ENCODE measurements around the gene ZFHX3.

ZFHX3 gene

GRCh38 chr16:72974142-72974769 lies 73.7 kb downstream of the ZFHX3 start:
- no peak for DNase-seq (ENCODE audit: low read depth)

- DNase-seq (ENCODE audit: low read depth), result no peak
These were observed 74.9 kb downstream of the ZFHX3 start for GRCh38 chr16:72972878-72973571.

- no peak for DNase-seq (ENCODE audit: low read depth)
These were observed 76.6 kb downstream of the ZFHX3 start for GRCh38 chr16:72971370-72971769.

GRCh38 chr16:72970656-72971055 lies 77.3 kb downstream of the ZFHX3 start:
- DNase-seq (ENCODE audit: low read depth), result no peak

- DNase-seq (ENCODE audit: low read depth), result no peak
These were observed 78.1 kb downstream of the ZFHX3 start for GRCh38 chr16:72969812-72970211.

- no peak for DNase-seq (ENCODE audit: low read depth)
These were observed 78.8 kb downstream of the ZFHX3 start for GRCh38 chr16:72969146-72969545.

- DNase-seq (ENCODE audit: low read depth), result no peak
These were observed 80.0 kb downstream of the ZFHX3 start for GRCh38 chr16:72967941-72968340.

- DNase-seq (ENCODE audit: low read depth), result no peak
These were observed 84.2 kb downstream of the ZFHX3 start for GRCh38 chr16:72963533-72964315.

GRCh38 chr16:72962347-72962746 lies 85.6 kb downstream of the ZFHX3 start:
- DNase-seq (ENCODE audit: low read depth), result no peak

- no peak for DNase-seq (ENCODE audit: low read depth)
These were observed 86.1 kb downstream of the ZFHX3 start for GRCh38 chr16:72961863-72962262.

- no peak for DNase-seq (ENCODE audit: low read depth)
These were observed 86.7 kb downstream of the ZFHX3 start for GRCh38 chr16:72961115-72961832.

- no peak for DNase-seq (ENCODE audit: low read depth)
These were observed 87.8 kb downstream of the ZFHX3 start for GRCh38 chr16:72960101-72960500.

- DNase-seq (ENCODE audit: low read depth), result no peak
These were observed 88.5 kb downstream of the ZFHX3 start for GRCh38 chr16:72959301-72959996.

GRCh38 chr16:72958522-72959076 lies 89.3 kb downstream of the ZFHX3 start:
- no peak for DNase-seq (ENCODE audit: low read depth)

GRCh38 chr16:72957303-72958277 lies 90.3 kb downstream of the ZFHX3 start:
- DNase-seq (ENCODE audit: low read depth), result no peak

- no peak for DNase-seq (ENCODE audit: low read depth)
These were observed 91.5 kb downstream of the ZFHX3 start for GRCh38 chr16:72956124-72957064.

- no peak for DNase-seq (ENCODE audit: low read depth)
These were observed 95.1 kb downstream of the ZFHX3 start for GRCh38 chr16:72952811-72953271.

- DNase-seq (ENCODE audit: low read depth), result no peak
These were observed 95.5 kb downstream of the ZFHX3 start for GRCh38 chr16:72952404-72952803.

- DNase-seq (ENCODE audit: low read depth), result no peak
These were observed 96.0 kb downstream of the ZFHX3 start for GRCh38 chr16:72951916-72952315.

Data from stimulated activated CD8-positive, alpha-beta memory T cell treated with anti-CD3 and anti-CD28 coated beads, Interleukin-15, amount 100 ng/mL, for 24 hours (primary cell).